IMR-90 (cell line): ENCODE measurements around the gene IGLL1. TPM values are rescaled to one million over a fixed set of nuclear protein-coding genes. Genes with fewer than 3 reads are reported as not detected.

ENCODE experiments used
- ATAC-seq: fragments of 200-7000 bp; cut with Tn5 transposase; 2 replicates; pipeline ENCODE4 v1.9.1; 2020; ENCODE audit warnings: low read depth, mild to moderate bottlenecking, moderate library complexity
- BruUV-seq: library from RNA; stranded (reverse); fragments of 400-500 nt; replicated peaks from 2 replicates; lab custom pipeline; 2021; lab: Mats Ljungman, UMichigan
- CTCF ChIA-PET: fragments of 300-600 bp; formaldehyde crosslinking; extraction: SDS; loops from one replicate; lab custom pipeline; 2021; ENCODE audit warnings: antibody characterized with exemption; lab: Yijun Ruan, JAX
- POLR2A ChIA-PET: fragments of 300-600 bp; sonication (Branson Sonifier 250); formaldehyde crosslinking; loops from one replicate; lab custom pipeline; 2022; ENCODE audit warnings: antibody characterized with exemption; ENCODE audit not compliant: unreplicated experiment; lab: Charles Lee
- DNase-seq: peaks from one replicate; pipeline ENCODE4 v3.0.0; 2013
- H2AFZ ChIP-seq: replicated peaks from 2 replicates; pipeline ENCODE3; 2013; ENCODE audit warnings: low read length, mild to moderate bottlenecking; ENCODE audit not compliant: poor library complexity
- H2AK5ac ChIP-seq: 2 replicates; pipeline ENCODE4 v1.6.1; 2013; ENCODE audit warnings: low read depth, low read length, inconsistent platforms
- H2AK9ac ChIP-seq: replicated peaks from 2 replicates; pipeline ENCODE3; 2013; ENCODE audit warnings: mild to moderate bottlenecking, low read depth, low read length, moderate library complexity; ENCODE audit not compliant: poor library complexity
- H2BK120ac ChIP-seq: 2 replicates; pipeline ENCODE4 v1.6.1; 2013; ENCODE audit warnings: low read depth, low read length, inconsistent platforms
- H2BK15ac ChIP-seq: 3 replicates; pipeline ENCODE4 v1.6.1; 2013; ENCODE audit warnings: low read depth, low read length, inconsistent platforms
- H2BK20ac ChIP-seq: 2 replicates; pipeline ENCODE4 v1.6.1; 2013; ENCODE audit warnings: low read depth, mild to moderate bottlenecking, inconsistent platforms, low read length, moderate library complexity
- H2BK5ac ChIP-seq: 2 replicates; pipeline ENCODE4 v1.6.1; 2013; ENCODE audit warnings: mild to moderate bottlenecking, low read depth, low read length, inconsistent platforms; ENCODE audit not compliant: poor library complexity, severe bottlenecking
- H3K14ac ChIP-seq: replicated peaks from 2 replicates; pipeline ENCODE4 v1.6.1; 2013; ENCODE audit warnings: low read depth, low read length, inconsistent platforms
- H3K18ac ChIP-seq: 2 replicates; pipeline ENCODE4 v1.6.1; 2013; ENCODE audit warnings: low read depth, low read length, control low read depth
- H3K23ac ChIP-seq: 2 replicates; pipeline ENCODE4 v1.6.1; 2013; ENCODE audit warnings: low read depth, low read length, inconsistent platforms
- H3K27ac ChIP-seq: 2 replicates; pipeline ENCODE4 v1.5.1; 2013; ENCODE audit warnings: mild to moderate bottlenecking, control low read depth, low read length; ENCODE audit not compliant: insufficient read depth
- H3K27me3 ChIP-seq: 2 replicates; pipeline ENCODE4 v1.6.1; 2013; ENCODE audit warnings: low read length; ENCODE audit not compliant: control insufficient read depth, insufficient read depth
- H3K36me3 ChIP-seq: 2 replicates; pipeline ENCODE4 v1.6.1; 2013; ENCODE audit warnings: low read length, mixed read lengths; ENCODE audit not compliant: control insufficient read depth, insufficient read depth
- H3K4ac ChIP-seq: 2 replicates; pipeline ENCODE4 v1.6.1; 2013; ENCODE audit warnings: low read depth, low read length, inconsistent platforms
- H3K4me1 ChIP-seq: 2 replicates; pipeline ENCODE4 v1.6.1; 2013; ENCODE audit warnings: low read length, mixed read lengths; ENCODE audit not compliant: control insufficient read depth, insufficient read depth
- H3K4me2 ChIP-seq: 2 replicates; pipeline ENCODE4 v1.6.1; 2013; ENCODE audit warnings: low read depth, mild to moderate bottlenecking, control low read depth, low read length, moderate library complexity
- H3K4me3 ChIP-seq: 2 replicates; pipeline ENCODE4 v1.5.1; 2013; ENCODE audit warnings: low read depth, mild to moderate bottlenecking, control low read depth, low read length, moderate library complexity; ENCODE audit not compliant: insufficient read depth
- H3K56ac ChIP-seq: 2 replicates; pipeline ENCODE4 v1.6.1; 2013; ENCODE audit warnings: low read length, inconsistent platforms; ENCODE audit not compliant: insufficient read depth; ENCODE audit errors: extremely low read depth
- H3K79me1 ChIP-seq, 2 experiments: 2 replicates each; pipeline ENCODE4 v1.6.1; 2013; ENCODE audit warnings: low read length in 2 of 2, inconsistent platforms in 1 of 2, low read depth in 1 of 2
- H3K9ac ChIP-seq: 2 replicates; pipeline ENCODE4 v1.6.1; 2013; ENCODE audit warnings: low read depth, low read length, control low read depth
- H3K9me1 ChIP-seq: 2 replicates; pipeline ENCODE4 v1.6.1; 2013; ENCODE audit warnings: low read length, inconsistent platforms; ENCODE audit not compliant: insufficient read depth
- H3K9me3 ChIP-seq: 2 replicates; pipeline ENCODE4 v1.6.1; 2013; ENCODE audit warnings: low read length; ENCODE audit not compliant: control insufficient read depth, insufficient read depth
- H4K20me1 ChIP-seq: 2 replicates; pipeline ENCODE4 v1.6.1; 2013; ENCODE audit warnings: low read length, inconsistent platforms; ENCODE audit not compliant: insufficient read depth
- H4K5ac ChIP-seq: 2 replicates; pipeline ENCODE4 v1.6.1; 2013; ENCODE audit warnings: mild to moderate bottlenecking, low read depth, low read length, control low read depth
- H4K8ac ChIP-seq, 2 experiments: 2 replicates each; pipeline ENCODE4 v1.6.1; 2013; ENCODE audit warnings: low read depth in 2 of 2, low read length in 2 of 2, control low read depth in 1 of 2, inconsistent platforms in 1 of 2
- H4K91ac ChIP-seq: 2 replicates; pipeline ENCODE4 v1.6.1; 2013; ENCODE audit warnings: low read depth, low read length, inconsistent platforms; ENCODE audit not compliant: insufficient read depth
- BHLHE40 ChIP-seq: fragments of 150-350 bp; IDR thresholded peaks from 2 replicates; pipeline ENCODE4 v1.6.1; 2016; ENCODE audit warnings: mild to moderate bottlenecking, low read depth, low read length
- CHD1 ChIP-seq: IDR thresholded peaks from 2 replicates; pipeline ENCODE4 v1.6.1; 2012; ENCODE audit warnings: low read depth, low read length, improper control_type of control experiment
- ELK1 ChIP-seq: fragments of 150-350 bp; IDR thresholded peaks from 2 replicates; pipeline ENCODE4 v1.6.1; 2016; ENCODE audit warnings: low read depth, mild to moderate bottlenecking, low read length, moderate library complexity, borderline replicate concordance
- FOS ChIP-seq: fragments of 150-350 bp; IDR thresholded peaks from 2 replicates; pipeline ENCODE4 v1.6.1; 2016; ENCODE audit warnings: low read depth, low read length
- MAFK ChIP-seq: IDR thresholded peaks from 2 replicates; pipeline ENCODE4 v1.6.1; 2012; ENCODE audit warnings: low read depth, low read length, improper control_type of control experiment
- MAZ ChIP-seq: IDR thresholded peaks from 2 replicates; pipeline ENCODE4 v1.6.1; 2012; ENCODE audit warnings: low read depth, mild to moderate bottlenecking, low read length, improper control_type of control experiment, moderate library complexity, borderline replicate concordance
- MXI1 ChIP-seq: IDR thresholded peaks from 2 replicates; pipeline ENCODE4 v1.6.1; 2012; ENCODE audit warnings: low read depth, mild to moderate bottlenecking, low read length, moderate library complexity, borderline replicate concordance
- NFE2L2 ChIP-seq: fragments of 150-350 bp; IDR thresholded peaks from 2 replicates; pipeline ENCODE4 v1.6.1; 2016; ENCODE audit warnings: low read depth, mild to moderate bottlenecking, low read length
- POLR2A ChIP-seq: IDR thresholded peaks from 2 replicates; pipeline ENCODE4 v1.6.1; 2012; ENCODE audit warnings: mild to moderate bottlenecking, low read depth, low read length
- RAD21 ChIP-seq: IDR thresholded peaks from 2 replicates; pipeline ENCODE4 v1.6.1; 2012; ENCODE audit warnings: low read length, improper control_type of control experiment
- RCOR1 ChIP-seq: IDR thresholded peaks from 2 replicates; pipeline ENCODE4 v1.6.1; 2012; ENCODE audit warnings: mild to moderate bottlenecking, low read length, improper control_type of control experiment; ENCODE audit not compliant: insufficient replicate concordance
- SMC3 ChIP-seq: fragments of 150-350 bp; IDR thresholded peaks from 2 replicates; pipeline ENCODE4 v1.6.1; 2016; ENCODE audit warnings: low read depth, mild to moderate bottlenecking, antibody characterized with exemption, low read length, moderate library complexity
- USF2 ChIP-seq: fragments of 150-350 bp; IDR thresholded peaks from 2 replicates; pipeline ENCODE4 v1.6.1; 2017; ENCODE audit warnings: mild to moderate bottlenecking, antibody characterized with exemption, low read length, low read depth
- WGBS, 2 experiments: methylation state at CpG; one replicate each; pipeline versions ENCODE4 v1.1.5 to v1.1.7; 2013; ENCODE audit warnings: missing lambda C conversion rate in 2 of 2; ENCODE audit not compliant: insufficient read length in 1 of 2; ENCODE audit errors: extremely low coverage in 2 of 2; 5-methylcytosine and 5-hydroxymethylcytosine counted together
- dilution Hi-C: fragments of 300-500 bp; cut with HindIII; formaldehyde crosslinking; loops from one replicate; pipeline ENCODE4 v1.14.3; 2018; ENCODE audit warnings: low sequenced_read_pairs; ENCODE audit not compliant: unreplicated experiment
- in situ Hi-C: fragments of 300-500 bp; cut with MboI; formaldehyde crosslinking; loops from 3 replicates; pipeline ENCODE4 v1.14.3; 2019; ENCODE audit warnings: low sequenced_read_pairs, inconsistent platforms, mixed read lengths
- intact Hi-C: fragments of 100-400 bp; cut with micrococcal nuclease; formaldehyde crosslinking; loops from 2 replicates; pipeline ENCODE4 v1.10.0; 2022
- polyA plus RNA-seq, 3 experiments: library from polyadenylated mRNA; depleted of rRNA; stranded (reverse); fragments of >200 nt; gene quantifications; 2 replicates each; pipeline ENCODE4 v1.2.3, GENCODE V29; 2012; ENCODE audit warnings: low replicate concordance in 1 of 3
- total RNA-seq: library from RNA; depleted of rRNA; stranded (reverse); fragments of >200 nt; gene quantifications from 2 replicates; pipeline ENCODE4 v1.2.3, GENCODE V29; 2012
- TF ChIP-seq, protein P1 (sequence below): conservative IDR thresholded peaks from 2 replicates; pipeline ENCODE4 v1.5.1; 2012; ENCODE audit warnings: mild to moderate bottlenecking, low read depth, low read length, improper control_type of control experiment

Gene IGLL1
- total and polyA plus RNA-seq, 2 of the 4 experiments (the other 2 are of a cell fraction): not detected

DNA sequence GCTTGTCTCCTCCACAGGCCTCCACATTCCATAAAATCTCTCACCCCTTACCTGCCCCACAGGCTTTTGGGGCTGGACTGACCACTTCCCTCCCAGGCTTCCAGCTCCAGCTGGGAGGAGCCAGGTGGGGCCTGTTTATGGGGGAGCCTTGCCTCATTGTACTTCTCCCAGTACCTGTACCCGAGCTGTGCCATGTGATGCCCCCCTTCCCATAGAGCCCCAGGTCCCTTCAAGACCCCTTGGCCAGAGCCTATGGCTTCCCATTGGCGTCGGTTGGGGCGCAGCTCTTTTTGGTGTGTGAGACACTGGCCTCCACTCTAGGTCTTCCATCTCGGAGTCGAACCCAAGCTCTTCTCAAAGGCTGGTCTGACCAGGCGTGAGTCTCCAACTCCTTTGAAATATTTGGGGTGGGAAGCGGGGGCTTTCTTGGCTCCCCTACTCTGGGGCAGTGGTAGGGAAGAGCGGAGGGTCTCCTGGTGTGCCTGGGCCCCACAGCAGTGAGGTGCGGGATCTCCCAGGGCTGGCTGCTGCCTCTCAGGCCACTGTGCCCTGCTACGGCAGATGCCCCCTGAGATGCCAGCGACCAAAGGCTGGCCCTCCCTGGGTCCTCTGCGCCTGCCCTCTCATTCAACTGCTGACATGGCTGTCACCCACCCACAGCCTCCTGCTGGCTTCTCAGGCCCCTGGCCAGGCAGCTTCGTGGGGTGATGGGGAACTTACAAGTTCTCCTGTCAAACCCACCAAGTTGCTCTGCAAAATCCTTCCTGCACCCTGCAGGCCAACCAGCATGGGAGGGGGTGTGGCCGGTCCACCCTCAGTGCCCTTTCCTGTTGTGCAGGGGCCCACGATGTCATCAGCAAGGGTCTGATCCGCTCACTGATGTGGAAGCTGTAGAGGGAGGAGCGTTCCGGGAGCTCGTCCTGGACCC lies 26.4 kb upstream of the IGLL1 start:
- TF ChIP-seq USF2 (no peak), MAFK (no peak), MAZ (no peak), BHLHE40 (no peak), ELK1 (no peak), FOS (no peak), RCOR1 (no peak), SMC3 (no peak), NFE2L2 (no peak), MXI1 (no peak), POLR2A (no peak), RAD21 (no peak), CHD1 (no peak)
- TF ChIP-seq, protein P1, sequence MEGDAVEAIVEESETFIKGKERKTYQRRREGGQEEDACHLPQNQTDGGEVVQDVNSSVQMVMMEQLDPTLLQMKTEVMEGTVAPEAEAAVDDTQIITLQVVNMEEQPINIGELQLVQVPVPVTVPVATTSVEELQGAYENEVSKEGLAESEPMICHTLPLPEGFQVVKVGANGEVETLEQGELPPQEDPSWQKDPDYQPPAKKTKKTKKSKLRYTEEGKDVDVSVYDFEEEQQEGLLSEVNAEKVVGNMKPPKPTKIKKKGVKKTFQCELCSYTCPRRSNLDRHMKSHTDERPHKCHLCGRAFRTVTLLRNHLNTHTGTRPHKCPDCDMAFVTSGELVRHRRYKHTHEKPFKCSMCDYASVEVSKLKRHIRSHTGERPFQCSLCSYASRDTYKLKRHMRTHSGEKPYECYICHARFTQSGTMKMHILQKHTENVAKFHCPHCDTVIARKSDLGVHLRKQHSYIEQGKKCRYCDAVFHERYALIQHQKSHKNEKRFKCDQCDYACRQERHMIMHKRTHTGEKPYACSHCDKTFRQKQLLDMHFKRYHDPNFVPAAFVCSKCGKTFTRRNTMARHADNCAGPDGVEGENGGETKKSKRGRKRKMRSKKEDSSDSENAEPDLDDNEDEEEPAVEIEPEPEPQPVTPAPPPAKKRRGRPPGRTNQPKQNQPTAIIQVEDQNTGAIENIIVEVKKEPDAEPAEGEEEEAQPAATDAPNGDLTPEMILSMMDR: no peak
- Histone ChIP-seq H4K8ac (no peak overlapping the region), H3K4me3 (no peak overlapping the region), H2BK5ac (no peak overlapping the region), H2AK9ac (no peak overlapping the region), H3K56ac (no peak overlapping the region), H3K9ac (no peak overlapping the region), H3K18ac (no peak overlapping the region), H3K9me1 (no peaks in the 10 kb centered on the region), H3K36me3 (no peaks in the 10 kb centered on the region), H2BK20ac (no peak overlapping the region), H4K20me1 (no peaks in the 10 kb centered on the region), H3K4me1 (no peaks in the 10 kb centered on the region), H2BK120ac (no peak overlapping the region), H3K9me3 (no peaks in the 10 kb centered on the region), H3K27ac (no peak overlapping the region), H2AFZ (no peak overlapping the region), H3K4ac (no peak overlapping the region), H4K91ac (no peak overlapping the region), H3K79me1 (no peaks in the 10 kb centered on the region), H3K4me2 (no peak overlapping the region), H4K5ac (no peak overlapping the region), H2BK15ac (no peak overlapping the region), H2AK5ac (no peak overlapping the region), H3K27me3 (no peaks in the 10 kb centered on the region; the same call in 1 of the 2 replicates), H3K14ac (no peak overlapping the region), H3K23ac (no peak overlapping the region)
- no peak for ATAC-seq
- DNase-seq: no peak
- BruUV-seq: no TSS peak
- in situ Hi-C loops: no loop called here
- WGBS, 2 experiments: 85% methylated on average over 4 of the region's 20 CpGs; no CpG with 5 or more reads in 1 of the 2 experiments
- POLR2A ChIA-PET: no interaction called here
- intact Hi-C loops: no loop called here
- dilution Hi-C loops: no loop called here
- CTCF ChIA-PET: interaction anchor here (0.6 to 0.7 kb wide), 2 partner anchors 16 to 548 kb away, joined by 3 to 5 read pairs; no protein-coding TSS in a partner anchor
